ENCODE measurements around the gene TSPAN4.

Gene TSPAN4

DNA sequence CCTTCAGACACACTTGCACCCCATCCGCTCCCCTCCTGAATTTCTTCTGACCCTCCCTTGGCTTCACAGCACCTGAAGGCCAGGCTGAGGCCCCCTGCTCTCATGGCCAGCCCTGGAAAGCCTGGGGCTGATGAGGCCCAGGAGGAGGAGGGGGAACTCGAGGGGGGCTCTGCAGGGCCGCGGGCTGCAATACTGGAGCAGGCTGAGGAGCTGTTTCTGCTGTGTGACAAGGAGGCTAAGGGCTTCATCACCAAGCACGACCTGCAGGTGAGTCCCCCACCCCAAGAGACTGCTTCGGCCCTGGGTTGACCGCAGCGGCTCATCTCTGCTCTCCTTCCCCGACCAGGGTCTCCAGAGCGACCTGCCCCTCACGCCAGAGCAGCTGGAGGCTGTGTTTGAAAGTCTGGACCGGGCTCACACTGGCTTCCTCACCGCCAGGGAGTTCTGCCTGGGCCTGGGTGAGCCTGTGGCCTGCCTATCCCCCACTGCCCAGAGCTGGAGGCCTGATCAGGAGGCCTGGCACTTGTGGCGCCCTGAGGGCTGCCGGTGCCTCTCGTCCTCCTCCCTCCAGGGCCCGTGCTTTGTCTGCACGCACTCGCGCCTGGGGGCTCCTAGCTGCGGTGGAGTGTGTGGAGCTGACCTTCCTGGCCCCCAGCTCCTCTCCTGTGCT is 14.0 kb upstream of the TSPAN4 start:
- CTCF ChIA-PET: interaction anchor here (0.6 to 1.3 kb wide), 3 partner anchors 17 to 223 kb away, joined by 3 to 5 read pairs (median 3); no protein-coding TSS in a partner anchor
- Histone ChIP-seq H3K9me3 (ENCODE audit: control insufficient read depth, insufficient read depth, low read depth, low read length) (no peaks in the 10 kb centered on the region), H3K27ac (ENCODE audit: extremely low read depth, low read depth, low read length) (no peak overlapping the region), H3K36me3 (ENCODE audit: control insufficient read depth in 2 of 2, insufficient read depth in 1 of 2, low read length in 2 of 2) (peaks cover 0 to 25% of the 10 kb centered on the region in 2 experiments; a peak in 1 of 3 replicates), H3K4me3 (ENCODE audit: low read depth, low read length) (no peak overlapping the region), H3K4me1 (ENCODE audit: control insufficient read depth, insufficient read depth, low read length) (no peaks in the 10 kb centered on the region)
- POLR2A ChIA-PET: interaction anchor here (1.0 to 15.0 kb wide), 4 partner anchors 8 to 38 kb away, joined by 3 to 202 read pairs (median 38); partner anchors contain the start of genes CEND1, PNPLA2, POLR2L and TSPAN4
- TF ChIP-seq ZNF138 (tag by site-specific recombination; IDR thresholded peaks at IDR 0.05; ENCODE audit: borderline replicate concordance) (no peak), REPIN1 (tag by site-specific recombination; IDR thresholded peaks at IDR 0.05; ENCODE audit: low read depth) (no peak), ZBTB17 (tag by site-specific recombination; IDR thresholded peaks at IDR 0.05) (0 out of 2 replicates have a peak, but pooled peaks have one; percentile 16), ZNF768 (tag by site-specific recombination; IDR thresholded peaks at IDR 0.05) (no peak), ZBTB10 (tag by site-specific recombination; IDR thresholded peaks at IDR 0.05) (no peak), ZNF132 (tag by site-specific recombination; IDR thresholded peaks at IDR 0.05; ENCODE audit: borderline replicate concordance) (no peak), GLIS2 (tag by site-specific recombination; IDR thresholded peaks at IDR 0.05) (peak; percentile 29; the same call in 1 of the 2 replicates), ZBTB48 (tag by site-specific recombination; IDR thresholded peaks at IDR 0.05) (no peak), PATZ1 (tag by site-specific recombination; IDR thresholded peaks at IDR 0.05) (no peak), MYNN (tag by site-specific recombination; IDR thresholded peaks at IDR 0.05; ENCODE audit: borderline replicate concordance) (no peak), ZNF169 (tag by site-specific recombination; IDR thresholded peaks at IDR 0.05) (no peak), ZIC2 (tag by site-specific recombination; IDR thresholded peaks at IDR 0.05) (0 out of 2 replicates have a peak, but pooled peaks have one; percentile 16), ZNF600 (tag by site-specific recombination; IDR thresholded peaks at IDR 0.05) (0 out of 2 replicates have a peak, but pooled peaks have one; percentile 6), ZNF248 (tag by site-specific recombination; IDR thresholded peaks at IDR 0.05) (no peak)

- Histone ChIP-seq H3K36me3 (ENCODE audit: control insufficient read depth in 2 of 2, insufficient read depth in 1 of 2, low read length in 2 of 2) (peaks cover 0 to 19% of the 10 kb centered on the region in 2 experiments; a peak in 1 of 3 replicates), H3K4me3 (ENCODE audit: low read depth, low read length) (no peak overlapping the region), H3K9me3 (ENCODE audit: control insufficient read depth, insufficient read depth, low read depth, low read length) (no peaks in the 10 kb centered on the region), H3K27ac (ENCODE audit: extremely low read depth, low read depth, low read length) (no peak overlapping the region), H3K4me1 (ENCODE audit: control insufficient read depth, insufficient read depth, low read length) (no peaks in the 10 kb centered on the region; the same call in 1 of the 2 replicates)
- TF ChIP-seq PATZ1 (tag by site-specific recombination; IDR thresholded peaks at IDR 0.05) (no peak), TSHZ1 (tag by site-specific recombination; IDR thresholded peaks at IDR 0.05; ENCODE audit: borderline replicate concordance) (no peak), ZSCAN16 (tag by site-specific recombination; IDR thresholded peaks at IDR 0.05) (no peak), ZNF155 (tag by site-specific recombination; IDR thresholded peaks at IDR 0.05) (no peak), SP2 (tag by site-specific recombination; IDR thresholded peaks at IDR 0.05) (peak; percentile 12; the same call in 1 of the 2 replicates)
- CTCF ChIA-PET: interaction anchor here (0.8 to 1.3 kb wide), 2 partner anchors 18 to 222 kb away, joined by 3 to 5 read pairs; no protein-coding TSS in a partner anchor
- POLR2A ChIA-PET: interaction anchor here (0.6 to 15.0 kb wide), 3 partner anchors 13 to 46 kb away, joined by 5 to 202 read pairs (median 70); partner anchors contain the start of genes PNPLA2, POLR2L and TSPAN4
Measured at GRCh38 chr11:829176-829846, 13.3 kb upstream of the TSPAN4 start.

Measured in HEK293 (cell line).